Heart right ventricle (tissue), 16 donors: ENCODE data around the gene MRGPRX2. TPM values are rescaled to one million over a fixed set of nuclear protein-coding genes. Genes with fewer than 3 reads are reported as not detected.

Experiments
- ATAC-seq, 8 donors: fragments of 200-7000 bp; cut with Tn5 transposase; one replicate each; pipeline ENCODE4 v1.9.1; 2020; ENCODE audit warnings: mild to moderate bottlenecking in 8 of 8, moderate library complexity in 8 of 8, moderate number of reproducible peaks in 1 of 8
- DNase-seq, 2 donors: peaks; one replicate each; pipeline ENCODE4 v3.0.0-alpha.2; 2020
- H3K27ac ChIP-seq, 10 donors: fragments of 200-600 bp; sonication (generic) in 2 of 10; one replicate each; pipeline versions ENCODE4 v1.5.0 to v1.8.0; 2020 to 2022; ENCODE audit warnings: mild to moderate bottlenecking in 3 of 10
- H3K27me3 ChIP-seq, 7 donors: fragments of 200-600 bp; one replicate each; pipeline ENCODE4 v1.8.0; 2021 to 2022; ENCODE audit warnings: mild to moderate bottlenecking in 2 of 7
- H3K36me3 ChIP-seq, 9 donors: fragments of 200-600 bp; sonication (generic) in 1 of 9; one replicate each; pipeline versions ENCODE4 v1.5.0 to v1.8.0; 2020 to 2022; ENCODE audit warnings: mild to moderate bottlenecking in 2 of 9
- H3K4me1 ChIP-seq, 9 donors: fragments of 200-600 bp; sonication (generic) in 1 of 9; one replicate each; pipeline versions ENCODE4 v1.5.0 to v1.8.0; 2020 to 2022; ENCODE audit warnings: mild to moderate bottlenecking in 4 of 9
- H3K4me3 ChIP-seq, 10 donors: fragments of 200-600 bp; sonication (generic) in 2 of 10; one replicate each; pipeline versions ENCODE4 v1.5.0 to v1.8.0; 2020 to 2022; ENCODE audit warnings: mild to moderate bottlenecking in 7 of 10, moderate library complexity in 2 of 10
- H3K9me3 ChIP-seq, 11 donors: fragments of 200-600 bp in 10 of 11; sonication (generic) in 2 of 11; one replicate each; pipeline versions ENCODE4 v1.5.0 to v1.8.0; 2013 to 2022; ENCODE audit warnings: mild to moderate bottlenecking in 2 of 11, control low read depth in 1 of 11, moderate library complexity in 1 of 11
- CTCF ChIP-seq, 9 donors: fragments of 200-600 bp; sonication (generic) in 2 of 9; IDR thresholded peaks; one replicate each; pipeline versions ENCODE4 v1.5.0 to v1.8.0; 2021 to 2022; ENCODE audit warnings: antibody characterized with exemption in 9 of 9, mild to moderate bottlenecking in 5 of 9, moderate library complexity in 1 of 9
- WGBS, 2 donors: extraction: QIAGEN DNeasy Blood & Tissue Kit; methylation state at CpG; one replicate each; pipeline ENCODE4 v1.1.7; 2013; ENCODE audit warnings: inconsistent platforms in 1 of 2; 5-methylcytosine and 5-hydroxymethylcytosine counted together
- intact Hi-C, 10 donors: fragments of 100-400 bp; cut with DNase I; formaldehyde crosslinking; loops; one replicate each; pipeline versions ENCODE4 v1.11.1 to v1.14.2; 2022
- polyA plus RNA-seq, 2 donors: library from polyadenylated mRNA; stranded (reverse); fragments of 200-250 nt; gene quantifications; one replicate each; pipeline ENCODE4 v1.2.3, GENCODE V29; 2013
- total RNA-seq, 10 donors: library from RNA; stranded (reverse); fragmentation: NEBNext Ultra II Directional in 3 of 10; extraction: Animal tissue kit (Norgen Biotek cat#: 25700) in 3 of 10; gene quantifications; one replicate each; pipeline versions ENCODE4 v1.2.1 to v1.2.4, GENCODE V29; 2021 to 2023
- donor health status: Arrhythmogenic right ventricular cardiomyopathy.
- donor health status: ischemic (EF 13 %, LVEDD 7.1; RV severe dilation, severe dysfunction).
- donor health status: healthy with polysubstance abuse.
- donor health status: DM: no; HTN: yes; CAD: no.
- donor health status: DM: no; HTN: no; CAD: no.
- donor health status: ischemic (EF 25% LVEDD 6.9; RV normal size, moderate dysfunction).
- donor health status: ischemic (EF 25% LVEDD 5.7; RV mildly dilated, moderate dysfunction).
- donor health status: healthy.
- donor health status: DM: yes; HTN: yes; CAD: no.
- donor health status: Ischemic cardiomyopathy.
- donor health status: ischemic (EF 35%, LVEDD 5.7; RV mildly dilated, moderate dysfunction).
- donor health status: nonischemic (EF 11% LVEDD 7.7; RV severe dilation, severe dysfunction).
- donor health status: DM: yes; HTN: yes; CAD: no.
- donor health status: PGD.
- donor health status: ischemic (EF 29% LVEDD 5.4; RV normal size, mild dysfunction).
- donor health status: nonischemic (EF 23%, LVEDD 6.1; RV moderate dilation, normal function).

Gene MRGPRX2
- total and polyA plus RNA-seq, 12 donors, result 0.15 TPM; not detected in 11

GRCh38 chr11:19084661-19085315 is 24.3 kb upstream of the MRGPRX2 start:
- H3K9me3 ChIP-seq, result no peaks in the 10 kb centered on the region
- peaks cover 0 to 3% (median 0%) of the 10 kb centered on the region in 7 donors for H3K27me3 ChIP-seq
- intact Hi-C loops, result no loop called here
- H3K36me3 ChIP-seq, result no peaks in the 10 kb centered on the region
- no peak for TF ChIP-seq CTCF (IDR thresholded peaks at IDR 0.05)
- WGBS, 2 donors, result 61 to 77% methylated on average over 5 of the region's 5 CpGs
- H3K4me3 ChIP-seq, result no peak overlapping the region
- H3K4me1 ChIP-seq, result peaks cover 0 to 6% (median 0%) of the 10 kb centered on the region in 9 donors
- H3K27ac ChIP-seq, result no peak overlapping the region
- DNase-seq (no peak), ATAC-seq (no peak)

GRCh38 chr11:19083166-19083565 is 22.6 kb upstream of the MRGPRX2 start:
- ATAC-seq, result no peak

GRCh38 chr11:19080579-19080993 is 20.1 kb upstream of the MRGPRX2 start:
- Histone ChIP-seq H3K4me1 (peaks cover 0 to 7% (median 0%) of the 10 kb centered on the region in 9 donors), H3K4me3 (no peak overlapping the region), H3K36me3 (no peaks in the 10 kb centered on the region), H3K27me3 (no peaks in the 10 kb centered on the region), H3K9me3 (no peaks in the 10 kb centered on the region), H3K27ac (no peak overlapping the region)
- no peak for TF ChIP-seq CTCF (IDR thresholded peaks at IDR 0.05)
- ATAC-seq (peak in 3 of 8 donors; percentile 29 to 62 (median 30)), DNase-seq (no peak)
- WGBS, 2 donors, result 56 to 61% methylated on average over 6 of the region's 6 CpGs
- intact Hi-C loops, result no loop called here

More at GRCh38 chr11:19083166-19083565, 22.6 kb upstream of the MRGPRX2 start:
- Histone ChIP-seq H3K27ac (no peak overlapping the region), H3K27me3 (peaks cover 0 to 3% (median 0%) of the 10 kb centered on the region in 7 donors), H3K9me3 (no peaks in the 10 kb centered on the region), H3K36me3 (no peaks in the 10 kb centered on the region), H3K4me1 (peaks cover 0 to 5% (median 0%) of the 10 kb centered on the region in 9 donors), H3K4me3 (no peak overlapping the region)
- intact Hi-C loops, result no loop called here
- no peak for DNase-seq
- WGBS, 2 donors, result 85 to 93% methylated on average over 1 of the region's 1 CpG
- TF ChIP-seq CTCF (IDR thresholded peaks at IDR 0.05), result no peak

- WGBS, 2 donors, result 59 to 68% methylated on average over 6 of the region's 6 CpGs
- peaks cover 0 to 7% (median 0%) of the 10 kb centered on the region in 9 donors for H3K4me1 ChIP-seq
- H3K4me3 ChIP-seq, result no peak overlapping the region
- TF ChIP-seq CTCF (IDR thresholded peaks at IDR 0.05), result no peak
- intact Hi-C loops, result loop anchor here in 7 of 10 donors (5.0 to 10.0 kb wide), 6 partner anchors 32 to 665 kb away; partner anchors contain the start of genes E2F8 (in 1 of the 7) and ZDHHC13 (in 1 of the 7)
- H3K36me3 ChIP-seq, result no peaks in the 10 kb centered on the region
- H3K27ac ChIP-seq, result no peak overlapping the region
- H3K9me3 ChIP-seq, result no peaks in the 10 kb centered on the region
- H3K27me3 ChIP-seq, result no peaks in the 10 kb centered on the region
- DNase-seq (no peak), ATAC-seq (peak in 1 of 8 donors; percentile 48)
Measured at GRCh38 chr11:19079643-19080440, 19.3 kb upstream of the MRGPRX2 start.
